ENCODE measurements around the gene COX6B2. TPM values are rescaled to one million over a fixed set of nuclear protein-coding genes. Genes with fewer than 3 reads are reported as not detected.

The COX6B2 gene
- polyA plus RNA-seq, 2 of the 4 experiments (the other 2 are of a cell fraction), result 0.78 to 6.4 TPM

DNA sequence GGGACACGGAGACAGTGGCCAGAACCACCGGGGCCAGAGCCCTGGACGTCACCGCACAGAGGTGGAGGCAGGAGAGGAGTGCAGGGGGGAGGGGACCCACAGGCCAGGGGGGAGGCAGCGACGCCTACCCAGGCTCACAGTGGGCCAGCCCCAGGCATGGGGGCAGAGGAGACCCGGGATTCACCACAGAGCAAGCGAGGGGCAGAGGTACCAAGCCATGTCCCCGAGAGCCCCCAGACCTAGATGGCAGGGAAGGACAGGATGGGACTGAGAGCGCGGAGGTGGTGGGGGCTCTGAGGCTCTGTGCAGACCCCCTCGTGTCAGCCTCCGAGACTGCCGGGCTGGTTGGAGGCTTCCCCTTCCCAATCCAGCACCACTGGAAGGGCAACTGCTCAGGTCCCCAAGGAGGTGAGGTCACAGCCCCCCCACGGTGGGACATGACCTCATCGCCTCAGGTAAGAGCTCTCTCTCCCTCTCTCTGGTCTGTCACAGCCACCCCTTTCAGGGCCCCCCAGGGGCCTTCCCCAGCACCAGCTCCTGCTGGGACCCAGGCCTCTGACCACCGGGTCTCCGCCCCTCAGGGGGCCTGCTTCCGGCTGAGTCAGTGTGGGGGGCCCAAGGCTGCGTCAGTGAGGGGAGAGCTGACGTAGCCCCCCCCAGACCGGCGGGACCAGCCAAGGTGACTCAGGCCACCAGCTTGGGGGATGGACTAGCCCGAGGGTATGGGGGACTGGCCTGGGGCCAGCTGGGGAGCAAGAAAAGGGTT is 18.0 kb upstream of the COX6B2 start (continued):
- TF ChIP-seq HEYL (CRISPR knock-in tag; IDR thresholded peaks at IDR 0.05) (no peak), HOXB13 (CRISPR knock-in tag; IDR thresholded peaks at IDR 0.05; ENCODE audit: low read depth) (peak; percentile 94; the same call in 1 of the 2 replicates), MAFK (IDR thresholded peaks at IDR 0.05; ENCODE audit: partially characterized antibody) (peak; percentile 24), RARB (CRISPR knock-in tag; IDR thresholded peaks at IDR 0.05) (peak; percentile 94), FOSL2 (IDR thresholded peaks at IDR 0.05) (peak; percentile 94), FOSL2 (CRISPR knock-in tag; IDR thresholded peaks at IDR 0.05) (peak; percentile 98), FOXS1 (CRISPR knock-in tag; IDR thresholded peaks at IDR 0.05) (peak; percentile 74), EHF (CRISPR knock-in tag; IDR thresholded peaks at IDR 0.05) (0 out of 2 replicates have a peak, but pooled peaks have one; percentile 29), JUNB (IDR thresholded peaks at IDR 0.05) (peak; percentile 93), RAD21 (conservative IDR thresholded peaks at IDR 0.05 in 1 of 2, IDR thresholded peaks at IDR 0.05 in 1 of 2) (peak in 1 of 2 experiments; percentile 48; a peak in 2 of 5 replicates), HOXB5 (CRISPR knock-in tag; IDR thresholded peaks at IDR 0.05) (peak; percentile 91), JUN (IDR thresholded peaks at IDR 0.05) (peak; percentile 96 to 98), GATA3 (IDR thresholded peaks at IDR 0.05; ENCODE audit: borderline replicate concordance) (peak; percentile 98), TP53 (CRISPR knock-in tag; IDR thresholded peaks at IDR 0.05) (no peak)

- ATAC-seq (peak; percentile 12 to 23), DNase-seq (ENCODE audit: low read depth in 1 of 2, low spot score in 1 of 2) (peak; percentile 65 to 67), FAIRE-seq (no peak)
- H3K4me3 ChIP-seq, result peak within 1 kb of the TSS; percentile 85
- 11% methylated on average over 19 of the region's 32 CpGs for WGBS (ENCODE audit: missing lambda C conversion rate)
- ChIA-PET POLR2A (interaction anchor here (1.2 to 2.8 kb wide), 3 partner anchors 14 to 31 kb away, joined by 3 to 13 read pairs (median 8); partner anchors contain the start of genes KMT5C and TMEM238), CTCF (interaction anchor here (0.7 to 3.5 kb wide), 7 partner anchors 11 to 210 kb away, joined by 3 to 20 read pairs (median 7); partner anchors contain the start of gene TMEM238)
- peak within 1 kb of the TSS; percentile 91 to 96 for H3K27ac ChIP-seq
- peaks cover 65% of the 10 kb centered on the region for H3K4me1 ChIP-seq
- H3K4me2 ChIP-seq, result peak within 1 kb of the TSS; percentile 93
- H3K9me3 ChIP-seq, result no peaks in the 10 kb centered on the region
- TF ChIP-seq TFCP2L1 (CRISPR knock-in tag; IDR thresholded peaks at IDR 0.05) (no peak), CHD2 (IDR thresholded peaks at IDR 0.05; ENCODE audit: low read length, partially characterized antibody) (no peak), HOXB13 (CRISPR knock-in tag; IDR thresholded peaks at IDR 0.05; ENCODE audit: low read depth) (peak; percentile 10; the same call in 1 of the 2 replicates), KDM5A (IDR thresholded peaks at IDR 0.05) (no peak), SMC3 (IDR thresholded peaks at IDR 0.05) (peak; percentile 34; the same call in 1 of the 3 replicates), FOSL2 (IDR thresholded peaks at IDR 0.05) (peak; percentile 73), FOSL2 (CRISPR knock-in tag; IDR thresholded peaks at IDR 0.05) (no peak; the same call in 1 of the 2 replicates), ZC3H11A (IDR thresholded peaks at IDR 0.05) (no peak), BHLHE40 (IDR thresholded peaks at IDR 0.05; ENCODE audit: low read depth, low read length) (no peak), RFX5 (IDR thresholded peaks at IDR 0.05) (no peak), JUN (IDR thresholded peaks at IDR 0.05) (peak; percentile 75 to 97), CEBPB (IDR thresholded peaks at IDR 0.05) (no peak), HOXA7 (CRISPR knock-in tag; IDR thresholded peaks at IDR 0.05) (no peak), ZNF302 (CRISPR knock-in tag; IDR thresholded peaks at IDR 0.05) (no peak), ELK1 (IDR thresholded peaks at IDR 0.05; ENCODE audit: low read depth, low read length) (no peak), GATA3 (IDR thresholded peaks at IDR 0.05; ENCODE audit: borderline replicate concordance) (0 out of 2 replicates have a peak, but pooled peaks have one; percentile 29), RCOR1 (IDR thresholded peaks at IDR 0.05; ENCODE audit: low read depth, low read length) (no peak), ZFP36 (IDR thresholded peaks at IDR 0.05; ENCODE audit: borderline replicate concordance, partially characterized antibody) (no peak), RNF2 (IDR thresholded peaks at IDR 0.05; ENCODE audit: borderline replicate concordance, low read depth) (no peak), RARB (CRISPR knock-in tag; IDR thresholded peaks at IDR 0.05) (no peak), HDAC2 (IDR thresholded peaks at IDR 0.05) (no peak), SREBF2 (IDR thresholded peaks at IDR 0.05) (no peak), ESRRA (IDR thresholded peaks at IDR 0.05; ENCODE audit: borderline replicate concordance, low read length) (no peak), MAX (IDR thresholded peaks at IDR 0.05) (peak; percentile 62), EHF (CRISPR knock-in tag; IDR thresholded peaks at IDR 0.05) (no peak), JUNB (IDR thresholded peaks at IDR 0.05) (peak; percentile 56), FOSB (CRISPR knock-in tag; IDR thresholded peaks at IDR 0.05) (no peak), EP300 (IDR thresholded peaks at IDR 0.05) (peak in 1 of 2 experiments; percentile 68; a peak in 2 of 5 replicates)
- TF ChIP-seq, protein P1, sequence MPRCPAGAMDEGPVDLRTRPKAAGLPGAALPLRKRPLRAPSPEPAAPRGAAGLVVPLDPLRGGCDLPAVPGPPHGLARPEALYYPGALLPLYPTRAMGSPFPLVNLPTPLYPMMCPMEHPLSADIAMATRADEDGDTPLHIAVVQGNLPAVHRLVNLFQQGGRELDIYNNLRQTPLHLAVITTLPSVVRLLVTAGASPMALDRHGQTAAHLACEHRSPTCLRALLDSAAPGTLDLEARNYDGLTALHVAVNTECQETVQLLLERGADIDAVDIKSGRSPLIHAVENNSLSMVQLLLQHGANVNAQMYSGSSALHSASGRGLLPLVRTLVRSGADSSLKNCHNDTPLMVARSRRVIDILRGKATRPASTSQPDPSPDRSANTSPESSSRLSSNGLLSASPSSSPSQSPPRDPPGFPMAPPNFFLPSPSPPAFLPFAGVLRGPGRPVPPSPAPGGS (IDR thresholded peaks at IDR 0.05), result peak; percentile 80; the same call in 1 of the 3 replicates
- TF ChIP-seq, protein P2, sequence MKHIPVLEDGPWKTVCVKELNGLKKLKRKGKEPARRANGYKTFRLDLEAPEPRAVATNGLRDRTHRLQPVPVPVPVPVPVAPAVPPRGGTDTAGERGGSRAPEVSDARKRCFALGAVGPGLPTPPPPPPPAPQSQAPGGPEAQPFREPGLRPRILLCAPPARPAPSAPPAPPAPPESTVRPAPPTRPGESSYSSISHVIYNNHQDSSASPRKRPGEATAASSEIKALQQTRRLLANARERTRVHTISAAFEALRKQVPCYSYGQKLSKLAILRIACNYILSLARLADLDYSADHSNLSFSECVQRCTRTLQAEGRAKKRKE (CRISPR knock-in tag; IDR thresholded peaks at IDR 0.05; ENCODE audit: low read depth), result peak; percentile 8; the same call in 1 of the 2 replicates
Observed at GRCh38 chr19:55370305-55370988, 15.9 kb upstream of the COX6B2 start, which contains the start of gene IL11. IL11 (minus strand) TSS chr19:55370463; CDS start chr19:55370310, 153 bp downstream.
